HG03175 (cell line): ENCODE results near the gene SIPA1L3.

ENCODE experiments used
- ATAC-seq: cut with Tn5 transposase; IDR thresholded peaks from one replicate; pipeline ENCODE4 v1.9.1; 2021; ENCODE audit warnings: mild to moderate bottlenecking, moderate library complexity; ENCODE audit not compliant: unreplicated experiment

The SIPA1L3 gene

GRCh38 chr19:38089440-38089839 is 182.4 kb downstream of the SIPA1L3 start:
- ATAC-seq, result no peak

DNA sequence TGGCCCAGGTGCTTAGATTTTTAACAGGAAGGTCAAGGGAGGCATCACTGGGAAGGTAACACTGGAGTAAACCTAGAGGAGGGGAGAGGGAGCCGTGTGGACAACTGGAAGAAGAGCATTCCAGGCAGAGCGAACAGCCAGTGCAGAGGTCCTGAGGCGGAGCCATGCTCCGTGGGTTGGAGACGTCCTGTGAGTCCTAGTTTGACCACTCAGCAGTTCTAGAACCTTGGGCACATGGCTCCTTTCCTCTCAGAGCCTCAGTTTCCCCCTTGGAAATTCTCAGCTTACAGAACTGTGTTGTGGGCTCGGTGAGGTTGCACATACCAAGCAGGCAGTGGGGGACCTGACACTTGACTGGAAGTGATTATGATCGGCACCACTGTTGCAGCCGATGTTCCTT is 186.1 kb downstream of the SIPA1L3 start:
- ATAC-seq, result no peak

- no peak for ATAC-seq
These were observed 186.6 kb downstream of the SIPA1L3 start for GRCh38 chr19:38093587-38093986.

GRCh38 chr19:38095411-38096308 is 188.7 kb downstream of the SIPA1L3 start:
- no peak for ATAC-seq

- no peak for ATAC-seq
These were observed 193.0 kb downstream of the SIPA1L3 start for GRCh38 chr19:38099966-38100365.

DNA sequence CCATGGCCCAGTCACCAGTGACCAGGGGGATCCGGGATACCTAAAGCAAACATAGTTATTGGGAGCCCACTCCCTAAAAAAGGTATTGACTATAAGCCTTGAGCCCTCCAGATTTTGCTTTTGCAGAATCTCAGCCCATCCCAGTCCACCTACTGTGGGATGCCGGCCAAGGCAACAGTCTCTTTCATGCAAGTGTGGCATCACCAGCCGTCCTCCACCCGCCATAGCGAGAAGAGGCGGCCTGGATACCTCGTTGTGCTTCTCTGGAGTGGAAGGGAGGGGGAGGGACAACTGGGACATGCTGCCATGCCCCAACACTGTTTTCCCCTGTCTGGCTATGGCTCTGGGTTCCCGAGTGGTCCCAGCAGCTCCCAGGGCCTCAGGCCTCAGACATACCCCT is 193.6 kb downstream of the SIPA1L3 start:
- ATAC-seq, result no peak

GRCh38 chr19:38101723-38102122 is 194.7 kb downstream of the SIPA1L3 start:
- ATAC-seq, result no peak

DNA sequence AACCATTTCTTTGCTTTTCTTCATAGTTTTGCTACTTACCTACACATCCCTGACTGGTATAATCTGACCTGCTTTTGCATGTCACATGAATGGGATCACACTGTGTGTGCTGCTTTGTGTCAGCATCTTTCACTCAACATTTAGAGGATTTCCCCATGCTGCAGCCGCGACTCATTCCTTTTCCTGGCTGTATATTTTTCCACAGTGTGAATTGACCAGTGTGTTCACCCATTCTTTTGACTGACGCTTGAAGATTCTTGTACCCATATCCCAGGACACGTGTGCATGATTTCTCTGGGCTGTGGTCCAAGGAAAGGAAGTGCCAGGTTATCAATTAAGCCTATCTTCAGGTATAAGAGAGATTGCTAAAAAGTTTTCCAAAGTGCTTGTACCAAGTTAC is 198.6 kb downstream of the SIPA1L3 start:
- ATAC-seq, result no peak

- ATAC-seq, result no peak
These were observed 200.1 kb downstream of the SIPA1L3 start for GRCh38 chr19:38107129-38107528.

DNA sequence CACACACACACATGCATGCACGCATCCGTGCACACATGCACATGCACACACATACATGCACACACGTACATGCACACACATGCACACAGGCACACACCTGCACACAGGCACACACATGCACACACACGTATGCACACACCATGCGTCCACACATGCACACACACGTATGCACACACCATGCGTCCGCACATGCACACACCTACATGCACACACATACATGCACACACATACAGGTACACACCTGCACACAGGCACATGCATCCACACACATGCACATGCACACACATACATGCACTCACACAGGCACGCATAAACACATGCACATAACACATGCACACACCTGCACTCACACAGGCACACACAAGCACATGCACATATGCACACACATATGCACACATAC is 204.9 kb downstream of the SIPA1L3 start:
- ATAC-seq, result no peak

GRCh38 chr19:38114651-38115050 is 207.6 kb downstream of the SIPA1L3 start:
- ATAC-seq, result no peak

- ATAC-seq, result no peak
These were observed 208.3 kb downstream of the SIPA1L3 start for GRCh38 chr19:38115271-38115802.

- ATAC-seq, result no peak
These were observed 211.2 kb downstream of the SIPA1L3 start for GRCh38 chr19:38118176-38118575.

- no peak for ATAC-seq
These were observed 213.5 kb downstream of the SIPA1L3 start for GRCh38 chr19:38120471-38121025.

DNA sequence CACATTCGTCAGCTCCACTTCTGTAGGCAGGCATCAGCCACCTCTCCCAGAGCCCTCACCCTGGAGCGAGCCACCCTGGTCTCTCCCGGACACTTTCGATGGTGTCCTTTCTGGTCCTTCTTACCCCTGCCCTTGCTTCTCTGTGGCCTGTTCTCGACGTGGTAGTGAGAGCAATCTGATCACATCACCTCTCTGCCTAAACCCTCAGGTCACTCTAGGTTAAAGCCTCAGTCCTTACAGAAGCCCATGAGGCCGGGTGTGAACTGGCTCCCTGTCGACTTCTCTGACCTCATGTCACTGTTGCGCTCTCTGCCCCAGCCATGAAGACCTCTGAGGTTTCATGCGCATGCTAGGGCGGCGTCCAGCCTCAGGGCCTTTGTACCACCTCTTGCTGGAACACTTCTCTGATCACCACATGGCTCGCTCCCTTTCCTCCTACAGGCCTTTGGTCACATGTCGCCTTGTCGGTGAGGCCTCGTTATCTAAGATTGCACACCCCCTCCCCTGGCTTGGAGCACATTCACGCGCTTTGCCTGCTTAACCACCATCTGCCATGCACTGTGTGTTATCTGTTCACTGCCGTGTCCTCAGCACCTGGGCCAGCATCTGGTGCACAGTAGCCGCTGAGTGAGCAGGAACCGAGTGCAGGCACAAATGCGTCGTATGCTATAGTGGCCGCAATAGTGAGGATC is 215.5 kb downstream of the SIPA1L3 start:
- no peak for ATAC-seq

DNA sequence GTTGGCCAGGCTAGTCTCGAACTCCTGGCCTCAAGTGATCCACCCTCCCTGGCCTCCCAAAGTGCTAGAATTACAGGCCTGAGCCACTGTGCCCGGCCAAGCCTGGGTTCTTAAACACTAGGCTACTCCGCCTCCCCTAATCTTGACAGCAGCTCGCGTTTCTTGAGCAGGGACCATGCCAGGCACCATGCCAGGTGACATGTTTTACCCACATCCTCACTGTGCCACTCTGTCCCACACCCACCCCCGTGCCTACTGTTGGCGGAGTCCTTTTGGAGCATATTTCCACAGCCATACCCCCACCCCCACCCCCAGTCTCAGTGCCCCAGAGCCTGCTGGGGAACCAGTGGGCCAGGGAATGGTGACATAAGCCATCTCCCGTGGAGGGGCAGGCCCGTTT is 218.2 kb downstream of the SIPA1L3 start:
- ATAC-seq, result no peak

- ATAC-seq, result no peak
These were observed 223.4 kb downstream of the SIPA1L3 start for GRCh38 chr19:38130399-38130798.

GRCh38 chr19:38132781-38133180 is 225.8 kb downstream of the SIPA1L3 start:
- ATAC-seq, result no peak

DNA sequence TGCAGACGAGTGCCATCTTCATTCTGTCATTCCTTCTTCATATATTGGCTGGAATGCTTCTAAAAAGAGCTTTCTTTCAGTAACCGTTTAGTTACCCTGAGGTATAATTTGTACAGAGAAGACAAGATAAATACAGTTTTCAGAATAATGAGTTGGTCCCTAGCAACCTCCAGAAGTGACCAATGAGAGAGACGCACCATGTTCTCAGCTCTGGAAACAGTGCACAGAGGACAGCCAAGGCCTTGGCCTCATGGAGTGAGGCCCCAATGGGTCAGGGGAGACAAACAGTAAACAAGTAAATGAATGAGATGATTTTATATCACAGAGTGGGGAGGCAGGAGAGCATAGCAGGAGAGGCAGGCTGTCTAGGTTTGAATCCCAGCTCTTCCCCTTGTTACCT is 226.3 kb downstream of the SIPA1L3 start:
- ATAC-seq, result no peak

GRCh38 chr19:38134540-38135149 is 227.6 kb downstream of the SIPA1L3 start:
- no peak for ATAC-seq
